ENCODE results near the gene SMAP1.

The SMAP1 gene

GRCh38 chr6:70684794-70685493, 17.3 kb downstream of the SMAP1 start:
- no peak for DNase-seq (ENCODE audit: low spot score)

GRCh38 chr6:70685494-70686180, 18.0 kb downstream of the SMAP1 start:
- no peak for DNase-seq (ENCODE audit: low spot score)

- no peak for DNase-seq (ENCODE audit: low spot score)
These were observed 19.0 kb downstream of the SMAP1 start for GRCh38 chr6:70686548-70687133.

- DNase-seq (ENCODE audit: low spot score), result no peak
These were observed 26.2 kb downstream of the SMAP1 start for GRCh38 chr6:70693887-70694286.

GRCh38 chr6:70694371-70694770, 26.7 kb downstream of the SMAP1 start:
- DNase-seq (ENCODE audit: low spot score), result no peak

- no peak for DNase-seq (ENCODE audit: low spot score)
These were observed 33.5 kb downstream of the SMAP1 start for GRCh38 chr6:70700922-70701876.

DNA sequence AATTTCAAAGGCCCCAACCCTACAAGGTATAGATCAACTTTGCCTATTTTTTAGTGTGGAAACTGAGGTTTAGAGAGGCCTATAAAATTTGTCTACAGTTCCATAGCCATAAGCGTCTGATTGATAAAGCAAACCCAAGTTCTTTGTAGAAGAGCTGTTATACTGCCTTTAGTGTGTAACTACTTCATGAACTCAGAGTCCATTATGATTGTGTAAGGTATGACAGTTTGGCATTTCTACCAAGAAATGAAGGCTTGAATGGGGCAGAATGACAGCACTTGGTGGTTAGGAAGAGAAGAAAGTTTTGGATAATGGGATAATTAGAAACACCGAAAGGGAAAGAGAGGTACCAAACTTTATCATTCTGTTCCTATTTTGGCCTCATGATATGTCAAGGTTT, 38.1 kb downstream of the SMAP1 start:
- DNase-seq (ENCODE audit: low spot score), result no peak

DNA sequence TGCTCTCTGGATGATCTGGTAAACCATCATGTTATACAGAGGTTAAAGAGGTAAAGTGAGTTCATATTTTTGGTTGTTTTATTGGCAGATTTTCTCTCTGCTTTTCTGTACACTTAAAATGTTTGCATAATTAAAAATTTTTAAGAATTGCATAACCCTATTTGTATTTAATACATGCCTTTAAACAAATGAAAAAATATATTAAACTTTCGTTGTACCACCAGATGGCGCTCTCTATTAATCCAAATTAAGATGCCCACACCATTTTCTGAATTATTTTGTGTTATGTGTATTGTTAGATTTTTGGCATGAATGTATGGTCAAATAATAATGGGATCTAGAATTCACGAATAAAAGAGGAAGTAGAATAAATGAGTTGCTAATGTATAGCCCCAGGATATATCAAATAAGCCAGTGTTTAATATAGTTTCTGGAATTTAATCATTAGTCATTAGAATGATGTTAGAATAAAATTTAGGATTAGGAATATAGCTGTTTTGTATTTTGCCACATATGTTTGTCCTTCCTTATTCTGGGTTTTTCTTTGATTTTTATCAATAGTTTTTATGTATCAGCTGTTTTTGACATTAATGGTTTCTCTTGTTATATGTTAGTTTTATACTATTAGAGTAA, 38.9 kb downstream of the SMAP1 start:
- no peak for DNase-seq (ENCODE audit: low spot score)

- DNase-seq (ENCODE audit: low spot score), result no peak
These were observed 40.2 kb downstream of the SMAP1 start for GRCh38 chr6:70707893-70708292.

DNA sequence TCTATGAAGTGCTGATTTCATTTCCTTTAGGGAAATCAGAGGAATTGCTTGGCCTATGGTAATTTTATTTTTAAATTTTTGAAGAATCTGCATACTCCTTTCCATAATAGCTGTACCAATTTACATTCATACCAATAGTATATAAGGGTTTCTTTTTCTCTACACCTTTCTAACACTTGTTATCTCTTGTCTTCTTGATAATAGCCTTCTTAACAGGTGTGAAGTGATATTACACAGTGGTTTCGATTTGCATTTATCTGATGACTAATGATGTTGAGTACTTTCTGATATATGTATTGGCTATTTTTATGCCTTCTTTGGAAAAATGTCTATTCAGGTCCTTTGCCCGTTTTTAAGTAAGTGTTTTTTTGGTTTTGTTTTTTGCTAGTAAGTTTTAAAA, 40.8 kb downstream of the SMAP1 start:
- DNase-seq (ENCODE audit: low spot score), result no peak

GRCh38 chr6:70709826-70710225, 42.1 kb downstream of the SMAP1 start:
- no peak for DNase-seq (ENCODE audit: low spot score)

GRCh38 chr6:70714716-70715257, 47.1 kb downstream of the SMAP1 start:
- DNase-seq (ENCODE audit: low spot score), result no peak

GRCh38 chr6:70717038-70717801, 49.5 kb downstream of the SMAP1 start:
- no peak for DNase-seq (ENCODE audit: low spot score)

DNA sequence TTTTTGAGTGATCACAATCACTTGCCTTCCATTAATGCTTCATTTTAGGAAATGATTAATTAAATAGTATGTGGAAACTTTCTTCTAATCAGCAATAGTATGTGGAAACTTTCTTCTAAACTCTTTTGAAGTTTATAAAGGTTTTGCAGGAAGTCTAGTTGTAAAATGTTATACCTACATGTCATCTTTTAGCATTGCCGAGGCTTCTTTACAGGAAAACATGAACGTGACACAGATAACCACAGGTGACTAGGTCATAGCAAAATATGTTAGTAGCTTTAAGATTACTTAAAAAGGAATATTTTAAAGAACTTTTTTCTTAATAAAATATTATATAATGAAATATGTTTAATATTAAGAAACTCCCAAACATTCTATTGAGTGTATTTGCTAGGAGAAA, 56.8 kb downstream of the SMAP1 start:
- DNase-seq (ENCODE audit: low spot score), result no peak

DNA sequence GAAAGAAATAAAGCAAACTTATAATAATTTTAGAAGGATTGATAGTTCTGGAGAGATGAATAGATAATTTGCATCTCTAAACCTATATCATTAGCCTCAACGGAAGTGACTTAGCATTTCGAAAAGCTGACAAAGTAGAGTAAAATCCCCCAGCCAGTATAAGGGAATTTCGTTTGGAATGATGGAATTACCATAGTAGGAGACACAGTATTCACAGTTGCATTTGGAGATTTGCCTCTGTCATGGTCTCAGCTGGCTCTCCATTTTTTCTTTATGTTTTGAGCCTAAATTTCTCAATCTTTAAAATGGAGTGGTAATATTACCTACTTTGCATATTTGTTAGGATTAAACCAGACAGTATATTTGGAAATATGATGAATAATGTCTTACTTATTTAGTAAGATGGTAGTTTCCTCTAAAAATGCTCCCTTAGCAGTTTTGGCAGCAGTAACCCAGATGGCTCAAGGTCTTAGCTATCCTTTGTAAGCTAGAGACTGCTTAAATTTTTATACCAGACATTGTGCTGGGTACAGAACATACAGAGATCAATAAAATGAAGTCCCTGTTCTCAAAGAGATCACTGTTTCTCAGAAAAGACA, 58.2 kb downstream of the SMAP1 start:
- no peak for DNase-seq (ENCODE audit: low spot score)

DNA sequence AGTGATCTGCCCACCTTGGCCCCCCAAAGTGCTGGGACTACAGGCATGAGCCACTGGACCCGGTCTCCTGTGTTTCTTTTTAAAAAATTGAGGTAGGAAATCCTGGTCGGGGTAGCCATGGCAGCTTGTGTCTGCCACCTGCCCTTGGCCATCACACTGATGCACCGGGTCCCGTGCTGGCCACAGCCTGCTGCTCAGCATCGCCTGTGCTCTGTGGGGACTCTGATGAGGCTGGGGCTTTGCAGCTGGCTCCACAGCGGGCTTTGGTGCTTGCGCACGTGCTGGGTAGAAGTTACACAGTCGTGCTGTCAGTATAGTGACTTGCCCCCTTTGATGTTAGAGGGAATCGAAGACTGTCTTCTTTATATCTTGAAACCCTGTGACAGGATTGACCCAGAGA, 66.7 kb downstream of the SMAP1 start:
- DNase-seq (ENCODE audit: low spot score), result no peak

DNA sequence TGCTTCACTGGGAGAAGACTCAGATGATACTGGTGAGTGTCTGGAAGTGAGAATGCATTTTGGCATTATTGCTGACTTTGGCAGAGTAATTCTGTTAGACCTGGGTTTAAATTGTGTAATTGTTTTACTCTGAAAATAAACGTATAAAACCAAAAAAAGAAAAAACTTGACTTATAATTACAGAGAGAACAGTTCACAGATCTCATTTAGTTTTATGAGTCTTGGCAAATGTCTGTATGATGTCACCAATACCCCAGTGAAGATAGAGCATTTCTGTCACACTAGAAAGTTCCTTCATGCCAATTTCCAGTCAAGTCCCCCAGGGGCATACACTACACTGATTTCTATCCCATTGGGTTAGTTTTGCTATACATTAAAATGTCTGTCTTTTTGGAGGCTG, 67.3 kb downstream of the SMAP1 start:
- no peak for DNase-seq (ENCODE audit: low spot score)

- DNase-seq (ENCODE audit: low spot score), result no peak
These were observed 67.8 kb downstream of the SMAP1 start for GRCh38 chr6:70735513-70735912.

DNA sequence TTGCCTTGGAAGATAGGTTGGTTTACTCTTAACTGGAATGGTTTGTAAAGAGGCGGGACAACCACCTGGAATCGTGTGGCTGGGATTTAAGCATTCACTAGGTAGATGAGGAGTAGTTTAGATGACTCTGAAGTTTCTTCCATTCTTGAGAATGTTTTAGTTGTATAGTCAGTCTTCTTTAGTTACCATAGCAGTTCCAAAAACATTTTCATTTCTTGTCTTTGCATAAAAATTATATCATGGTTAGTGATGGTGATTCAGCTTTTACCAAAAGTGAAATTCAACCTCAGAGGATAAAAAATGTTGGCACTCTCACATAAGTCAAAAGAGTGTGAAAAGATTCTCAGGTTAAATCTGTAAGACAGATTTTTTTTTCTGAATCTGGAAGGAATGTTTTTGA, 70.3 kb downstream of the SMAP1 start:
- no peak for DNase-seq (ENCODE audit: low spot score)

DNA sequence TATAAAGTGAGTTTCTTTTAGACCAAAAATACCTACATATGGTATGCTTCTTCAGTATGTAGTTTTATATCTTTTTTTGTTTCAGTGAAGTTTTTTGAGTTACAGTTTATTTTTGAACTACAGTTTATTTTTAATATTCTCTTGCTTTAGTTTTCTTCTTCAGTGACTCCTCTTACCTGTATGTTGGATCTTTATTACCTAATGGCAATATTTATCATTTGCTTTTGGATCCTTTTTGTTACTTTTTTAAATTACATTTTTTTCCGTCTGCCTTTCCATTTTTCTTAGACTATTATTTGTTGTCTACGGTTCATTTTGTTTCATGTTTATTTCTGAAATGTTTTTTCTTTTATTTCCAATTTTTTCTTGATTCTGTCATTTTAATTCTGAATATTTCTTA, 71.9 kb downstream of the SMAP1 start:
- no peak for DNase-seq (ENCODE audit: low spot score)

All from ecto neural progenitor cell (in vitro differentiated cells).